Skin epidermis (tissue), 12 donors: ENCODE data around the gene HOXC12.

Experiments
- H3K27ac ChIP-seq, 21 experiments: fragments of 200-600 bp; sonication (generic) in 11 of 21; one replicate each; pipeline ENCODE4 v1.5.0; 2020; ENCODE audit warnings: mild to moderate bottlenecking in 3 of 21, inconsistent platforms in 2 of 21, moderate library complexity in 2 of 21
- H3K4me3 ChIP-seq, 7 experiments: fragments of 200-600 bp; sonication (generic) in 2 of 7; one replicate each; pipeline ENCODE4 v1.5.0; 2020; ENCODE audit warnings: inconsistent platforms in 2 of 7, mild to moderate bottlenecking in 2 of 7, moderate library complexity in 1 of 7

HOXC12 gene

GRCh38 chr12:54000116-54001114, 45.7 kb downstream of the HOXC12 start, which contains the start of gene HOXC9:
Gene HOXC9 (plus strand): TSS chr12:54000161. CDS start chr12:54000189, 28 bp downstream.
- Histone ChIP-seq H3K4me3 (peak within 1 kb of the TSS; percentile 40 to 68 (median 46)), H3K27ac (peak within 1 kb of the TSS in 19 of 21 experiments; percentile 54 to 99 (median 88))

GRCh38 chr12:54001283-54002187, 46.8 kb downstream of the HOXC12 start:
- Histone ChIP-seq H3K4me3 (peak overlapping the region in 3 of 7 experiments; percentile 41 to 68 (median 46)), H3K27ac (peak overlapping the region in 7 of 21 experiments; percentile 2 to 99 (median 93))

GRCh38 chr12:54002278-54002914, 47.7 kb downstream of the HOXC12 start:
- Histone ChIP-seq H3K4me3 (no peak overlapping the region), H3K27ac (peak overlapping the region in 3 of 21 experiments; percentile 97 to 99 (median 98))

GRCh38 chr12:54002915-54003389, 48.2 kb downstream of the HOXC12 start:
- Histone ChIP-seq H3K27ac (peak overlapping the region in 5 of 21 experiments; percentile 34 to 99 (median 97)), H3K4me3 (no peak overlapping the region)

GRCh38 chr12:54003625-54004024, 48.9 kb downstream of the HOXC12 start:
- no peak overlapping the region for H3K4me3 ChIP-seq
- peak overlapping the region in 6 of 21 experiments; percentile 14 to 99 (median 75) for H3K27ac ChIP-seq

GRCh38 chr12:54004063-54004840, 49.5 kb downstream of the HOXC12 start:
- no peak overlapping the region for H3K4me3 ChIP-seq
- H3K27ac ChIP-seq: peak overlapping the region in 5 of 21 experiments; percentile 14 to 99 (median 97)

- H3K4me3 ChIP-seq: peak overlapping the region in 1 of 7 experiments; percentile 6
- peak overlapping the region in 3 of 21 experiments; percentile 97 to 99 (median 98) for H3K27ac ChIP-seq
Observed at GRCh38 chr12:54004841-54005530, 50.3 kb downstream of the HOXC12 start.

- peak overlapping the region in 3 of 21 experiments; percentile 97 to 99 (median 98) for H3K27ac ChIP-seq
- H3K4me3 ChIP-seq: peak overlapping the region in 1 of 7 experiments; percentile 6
Observed at GRCh38 chr12:54005531-54005852, 50.8 kb downstream of the HOXC12 start.

- Histone ChIP-seq H3K27ac (peak overlapping the region in 8 of 21 experiments; percentile 26 to 99 (median 60)), H3K4me3 (peak overlapping the region in 6 of 7 experiments; percentile 4 to 23 (median 14))
Observed at GRCh38 chr12:54005853-54006558, 51.3 kb downstream of the HOXC12 start.

- Histone ChIP-seq H3K4me3 (peak overlapping the region in 6 of 7 experiments; percentile 4 to 23 (median 14)), H3K27ac (peak overlapping the region in 8 of 21 experiments; percentile 26 to 99 (median 60))
Observed at GRCh38 chr12:54006559-54007220, 52.0 kb downstream of the HOXC12 start.

- peak overlapping the region in 4 of 21 experiments; percentile 68 to 98 (median 92) for H3K27ac ChIP-seq
- no peak overlapping the region for H3K4me3 ChIP-seq
Observed at GRCh38 chr12:54007538-54008259, 53.0 kb downstream of the HOXC12 start.

- Histone ChIP-seq H3K27ac (peak overlapping the region in 5 of 21 experiments; percentile 68 to 98 (median 86)), H3K4me3 (no peak overlapping the region)
Observed at GRCh38 chr12:54008260-54008552, 53.5 kb downstream of the HOXC12 start.
